ENCODE results near the gene FLOT2. TPM values are rescaled to one million over a fixed set of nuclear protein-coding genes. Genes with fewer than 3 reads are reported as not detected.
A peak's percentile ranks its signal among the peaks of the same experiment; 100 is the strongest.
"Not testable (repeated sequence)": the region's sequence is repeated elsewhere in the genome, so short reads cannot be mapped to it uniquely, and the experiment has no call there.

FLOT2 gene
- total and polyA plus RNA-seq, 4 donors: 34.9 to 138 (median 84.5) TPM

- Histone ChIP-seq H3K4me3 (ENCODE audit: low read depth, low read length) (no peak overlapping the region), H3K27me3 (ENCODE audit: control insufficient read depth, insufficient read depth, low read length) (no peaks in the 10 kb centered on the region), H3K27ac (ENCODE audit: low read depth, low read length) (no peak overlapping the region), H3K9me3 (ENCODE audit: control insufficient read depth, insufficient read depth, low read length) (no peaks in the 10 kb centered on the region), H3K4me1 (ENCODE audit: control insufficient read depth, insufficient read depth, low read length) (peaks cover 22% of the 10 kb centered on the region), H3K36me3 (ENCODE audit: control insufficient read depth, insufficient read depth, low read length) (no peaks in the 10 kb centered on the region)
- no CpG with 5 or more reads among the region's 2 CpGs for WGBS (ENCODE audit: insufficient coverage)
- peak in 1 of 6 donors; percentile 12 for DNase-seq (ENCODE audit: low read depth in 4 of 6, low spot score in 6 of 6)
These were observed 58.3 kb downstream of the FLOT2 start for GRCh38 chr17:28839221-28839620.

- not testable (repeated sequence) for DNase-seq (ENCODE audit: low read depth in 4 of 6, low spot score in 6 of 6); H3K9me3 ChIP-seq (ENCODE audit: control insufficient read depth, insufficient read depth, low read length); H3K36me3 ChIP-seq (ENCODE audit: control insufficient read depth, insufficient read depth, low read length); H3K27ac ChIP-seq (ENCODE audit: low read depth, low read length); H3K27me3 ChIP-seq (ENCODE audit: control insufficient read depth, insufficient read depth, low read length); H3K4me3 ChIP-seq (ENCODE audit: low read depth, low read length)
- WGBS (ENCODE audit: insufficient coverage): 96% methylated on average over 3 of the region's 10 CpGs
- peaks cover 16% of the 10 kb centered on the region for H3K4me1 ChIP-seq (ENCODE audit: control insufficient read depth, insufficient read depth, low read length)
These were observed 61.0 kb downstream of the FLOT2 start for GRCh38 chr17:28836541-28836940.

- no peaks in the 10 kb centered on the region for H3K27me3 ChIP-seq (ENCODE audit: control insufficient read depth, insufficient read depth, low read length)
- no peak for DNase-seq (ENCODE audit: low read depth in 4 of 6, low spot score in 6 of 6)
- no peaks in the 10 kb centered on the region for H3K9me3 ChIP-seq (ENCODE audit: control insufficient read depth, insufficient read depth, low read length)
- H3K4me1 ChIP-seq (ENCODE audit: control insufficient read depth, insufficient read depth, low read length): no peaks in the 10 kb centered on the region
- no CpG with 5 or more reads among the region's 1 CpG for WGBS (ENCODE audit: insufficient coverage)
- H3K36me3 ChIP-seq (ENCODE audit: control insufficient read depth, insufficient read depth, low read length): peaks cover 4% of the 10 kb centered on the region
- H3K27ac ChIP-seq (ENCODE audit: low read depth, low read length): no peak overlapping the region
- H3K4me3 ChIP-seq (ENCODE audit: low read depth, low read length): no peak overlapping the region
These were observed 63.1 kb downstream of the FLOT2 start for GRCh38 chr17:28834420-28834819.

Small RNA genes lying within 50 kb of the gene (small RNA-seq; reads per million reads assigned to genes)
- not detected for gene RF00019 (ENCODE audit: low replicate concordance)

Other genes with a start within 250 kb of the FLOT2 start
- gene SDF2, start 235.8 kb downstream of the FLOT2 start, total RNA-seq: 10 to 100 TPM; 43.3 to 72.1 TPM
- gene SDF2, start 235.8 kb downstream of the FLOT2 start, polyA plus RNA-seq (ENCODE audit: insufficient read length in 2 of 2): 10 to 100 TPM; 65.3 to 73.8 TPM
- 10 to 100 TPM; 46.8 to 48.5 TPM for gene SUPT6H, start 235.5 kb downstream of the FLOT2 start, total RNA-seq
- 10 to 100 TPM; 59.3 to 63.7 TPM for gene SUPT6H, start 235.5 kb downstream of the FLOT2 start, polyA plus RNA-seq (ENCODE audit: insufficient read length in 2 of 2)
- gene PROCA1, start 185.8 kb downstream of the FLOT2 start, total RNA-seq: 1 to 10 TPM; 2.9 to 3.6 TPM
- gene PROCA1, start 185.8 kb downstream of the FLOT2 start, polyA plus RNA-seq (ENCODE audit: insufficient read length in 2 of 2): 10 to 100 TPM; 11.8 to 17.4 TPM
- gene RAB34, start 179.9 kb downstream of the FLOT2 start, total RNA-seq: 100 to 1,000 TPM in 1 of 2 donors, 10 to 100 TPM in 1; 30.0 to 111 TPM
- gene RAB34, start 179.9 kb downstream of the FLOT2 start, polyA plus RNA-seq (ENCODE audit: insufficient read length in 2 of 2): 10 to 100 TPM; 48.1 to 58.8 TPM
- 1,000 to 10,000 TPM in 1 of 2 donors, 100 to 1,000 TPM in 1; 329 to 1,156 TPM for gene RPL23A, start 177.7 kb downstream of the FLOT2 start, total RNA-seq
- gene RPL23A, start 177.7 kb downstream of the FLOT2 start, polyA plus RNA-seq (ENCODE audit: insufficient read length in 2 of 2): 100 to 1,000 TPM; 576 to 608 TPM
- gene TLCD1, start 171.5 kb downstream of the FLOT2 start, total RNA-seq: 1 to 10 TPM; 3.0 to 5.1 TPM
- 1 to 10 TPM; 7.6 to 9.9 TPM for gene TLCD1, start 171.5 kb downstream of the FLOT2 start, polyA plus RNA-seq (ENCODE audit: insufficient read length in 2 of 2)
- gene NEK8, start 168.9 kb downstream of the FLOT2 start, total RNA-seq: 1 to 10 TPM; 1.5 to 3.0 TPM
- 1 to 10 TPM; 3.5 to 5.0 TPM for gene NEK8, start 168.9 kb downstream of the FLOT2 start, polyA plus RNA-seq (ENCODE audit: insufficient read length in 2 of 2)
- 10 to 100 TPM; 33.6 to 56.3 TPM for gene TRAF4, start 153.7 kb downstream of the FLOT2 start, total RNA-seq
- gene TRAF4, start 153.7 kb downstream of the FLOT2 start, polyA plus RNA-seq (ENCODE audit: insufficient read length in 2 of 2): 100 to 1,000 TPM; 168 to 171 TPM
- gene FAM222B, start 54.9 kb downstream of the FLOT2 start, total RNA-seq: 1 to 10 TPM; 4.3 to 7.9 TPM
- gene FAM222B, start 54.9 kb downstream of the FLOT2 start, polyA plus RNA-seq (ENCODE audit: insufficient read length in 2 of 2): 10 to 100 TPM; 31.7 to 33.1 TPM
- gene ERAL1, start 42.7 kb downstream of the FLOT2 start, total RNA-seq: 10 to 100 TPM; 23.4 to 31.5 TPM
- gene ERAL1, start 42.7 kb downstream of the FLOT2 start, polyA plus RNA-seq (ENCODE audit: insufficient read length in 2 of 2): 10 to 100 TPM; 64.6 to 68.2 TPM
- gene DHRS13, start 5.3 kb upstream of the FLOT2 start, total RNA-seq: 10 to 100 TPM; 19.8 to 22.2 TPM
- gene DHRS13, start 5.3 kb upstream of the FLOT2 start, polyA plus RNA-seq (ENCODE audit: insufficient read length in 2 of 2): 10 to 100 TPM; 31.4 to 34.0 TPM
- gene PHF12, start 53.8 kb upstream of the FLOT2 start, total RNA-seq: 10 to 100 TPM; 21.3 to 29.6 TPM
- gene PHF12, start 53.8 kb upstream of the FLOT2 start, polyA plus RNA-seq (ENCODE audit: insufficient read length in 2 of 2): 10 to 100 TPM; 46.3 to 56.0 TPM
- gene SEZ6, start 108.3 kb upstream of the FLOT2 start, total RNA-seq: 10 to 100 TPM; 17.1 to 23.5 TPM
- gene SEZ6, start 108.3 kb upstream of the FLOT2 start, polyA plus RNA-seq (ENCODE audit: insufficient read length in 2 of 2): 10 to 100 TPM; 86.8 to 91.6 TPM
- 1 to 10 TPM; 4.0 to 4.4 TPM for gene PIPOX, start 145.4 kb upstream of the FLOT2 start, total RNA-seq
- gene PIPOX, start 145.4 kb upstream of the FLOT2 start, polyA plus RNA-seq (ENCODE audit: insufficient read length in 2 of 2): 10 to 100 TPM in 1 of 2 donors, 1 to 10 TPM in 1; 9.4 to 10.2 TPM